ENCODE data around the gene RAD23A. TPM values are rescaled to one million over a fixed set of nuclear protein-coding genes. Genes with fewer than 3 reads are reported as not detected.
"Not testable (repeated sequence)": the region's sequence is repeated elsewhere in the genome, so short reads cannot be mapped to it uniquely, and the experiment has no call there.

RAD23A gene
- total and polyA plus RNA-seq, 9 donors, result 61.2 to 94.0 (median 86.7) TPM

GRCh38 chr19:12975221-12975741 is 29.6 kb downstream of the RAD23A start:
- intact Hi-C loops (cut with DNase I), result loop anchor here (5.0 to 10.0 kb wide), 3 partner anchors 287 to 620 kb away; no protein-coding TSS in a partner anchor
- Histone ChIP-seq H3K36me3 (no peaks in the 10 kb centered on the region), H3K27ac (no peak overlapping the region), H3K9me3 (no peaks in the 10 kb centered on the region), H3K27me3 (no peaks in the 10 kb centered on the region), H3K4me1 (ENCODE audit: insufficient read depth) (peaks cover 2% of the 10 kb centered on the region), H3K4me3 (no peak overlapping the region)
- TF ChIP-seq CTCF (IDR thresholded peaks at IDR 0.05), result no peak
- TF ChIP-seq POLR2A (IDR thresholded peaks at IDR 0.05), result no peak
- TF ChIP-seq EP300 (IDR thresholded peaks at IDR 0.05), result no peak
- no peak for DNase-seq
- WGBS, 3 donors, result 55 to 73% (median 70%) methylated on average over 12 to 17 of the region's 17 CpGs

- H3K27me3 ChIP-seq; DNase-seq; H3K36me3 ChIP-seq; H3K9me3 ChIP-seq; H3K4me3 ChIP-seq; H3K4me1 ChIP-seq (ENCODE audit: insufficient read depth); H3K27ac ChIP-seq: not testable (repeated sequence)
- WGBS, 3 donors, result 71 to 84% (median 81%) methylated on average over 7 of the region's 7 CpGs
- intact Hi-C loops (cut with DNase I), result loop anchor here (2.0 to 10.0 kb wide), 4 partner anchors 119 to 619 kb away; no protein-coding TSS in a partner anchor
These were observed 30.4 kb downstream of the RAD23A start for GRCh38 chr19:12976109-12976508.

GRCh38 chr19:12979974-12980373 is 34.3 kb downstream of the RAD23A start:
- Histone ChIP-seq H3K27ac (no peak overlapping the region), H3K4me3 (no peak overlapping the region), H3K9me3 (no peaks in the 10 kb centered on the region), H3K36me3 (no peaks in the 10 kb centered on the region), H3K27me3 (no peaks in the 10 kb centered on the region), H3K4me1 (ENCODE audit: insufficient read depth) (peaks cover 3% of the 10 kb centered on the region)
- DNase-seq, result no peak
- 90 to 93% (median 91%) methylated on average over 3 of the region's 3 CpGs for WGBS, 3 donors
- TF ChIP-seq CTCF (IDR thresholded peaks at IDR 0.05), result no peak
- no peak for TF ChIP-seq POLR2A (IDR thresholded peaks at IDR 0.05)
- no peak for TF ChIP-seq EP300 (IDR thresholded peaks at IDR 0.05)
- intact Hi-C loops (cut with DNase I), result loop anchor here (2.0 to 10.0 kb wide), 5 partner anchors 82 to 615 kb away; no protein-coding TSS in a partner anchor

GRCh38 chr19:12982648-12983047 is 37.0 kb downstream of the RAD23A start:
- H3K36me3 ChIP-seq, result no peaks in the 10 kb centered on the region
- H3K27me3 ChIP-seq, result no peaks in the 10 kb centered on the region
- no peak overlapping the region for H3K4me3 ChIP-seq
- intact Hi-C loops (cut with DNase I), result loop anchor here in 1 of 4 donors (5.0 kb wide), 1 partner anchor 80 kb away; no protein-coding TSS in a partner anchor
- H3K27ac ChIP-seq, result no peak overlapping the region
- no peak for DNase-seq
- no peak for TF ChIP-seq CTCF (IDR thresholded peaks at IDR 0.05)
- no peak for TF ChIP-seq POLR2A (IDR thresholded peaks at IDR 0.05)
- TF ChIP-seq EP300 (IDR thresholded peaks at IDR 0.05), result no peak
- peaks cover 3% of the 10 kb centered on the region for H3K4me1 ChIP-seq (ENCODE audit: insufficient read depth)
- 86 to 91% (median 87%) methylated on average over 6 of the region's 6 CpGs for WGBS, 3 donors
- H3K9me3 ChIP-seq, result no peaks in the 10 kb centered on the region

- intact Hi-C loops (cut with DNase I), result loop anchor here in 1 of 4 donors (5.0 kb wide), 1 partner anchor 79 kb away; no protein-coding TSS in a partner anchor
- no peak overlapping the region for H3K27ac ChIP-seq
- no peak for DNase-seq
- TF ChIP-seq POLR2A (IDR thresholded peaks at IDR 0.05), result no peak
- no peak for TF ChIP-seq EP300 (IDR thresholded peaks at IDR 0.05)
- TF ChIP-seq CTCF (IDR thresholded peaks at IDR 0.05), result no peak
- H3K27me3 ChIP-seq, result no peaks in the 10 kb centered on the region
- no peaks in the 10 kb centered on the region for H3K9me3 ChIP-seq
- peak overlapping the region; percentile 28 for H3K4me3 ChIP-seq
- WGBS, 3 donors, result 44 to 64% (median 57%) methylated on average over 10 of the region's 10 CpGs
- H3K36me3 ChIP-seq, result no peaks in the 10 kb centered on the region
- peaks cover 1% of the 10 kb centered on the region for H3K4me1 ChIP-seq (ENCODE audit: insufficient read depth)
These were observed 37.4 kb downstream of the RAD23A start for GRCh38 chr19:12983091-12983490.
